GM18520 (cell line): ENCODE measurements around the gene NFATC1.

Source experiments
- ATAC-seq: cut with Tn5 transposase; IDR thresholded peaks from one replicate; pipeline ENCODE4 v1.9.1; 2021; ENCODE audit not compliant: unreplicated experiment

Gene NFATC1

GRCh38 chr18:79529296-79529695 is 133.6 kb downstream of the NFATC1 start:
- no peak for ATAC-seq

- ATAC-seq: no peak
Observed at GRCh38 chr18:79529991-79530390, 134.3 kb downstream of the NFATC1 start.

GRCh38 chr18:79530821-79531220 is 135.1 kb downstream of the NFATC1 start:
- ATAC-seq: no peak

- ATAC-seq: no peak
Observed at GRCh38 chr18:79531386-79531785, 135.7 kb downstream of the NFATC1 start.

GRCh38 chr18:79531926-79532312 is 136.2 kb downstream of the NFATC1 start:
- no peak for ATAC-seq

GRCh38 chr18:79532313-79533007 is 136.7 kb downstream of the NFATC1 start:
- ATAC-seq: no peak

- no peak for ATAC-seq
Observed at GRCh38 chr18:79533146-79533545, 137.4 kb downstream of the NFATC1 start.

- no peak for ATAC-seq
Observed at GRCh38 chr18:79533591-79533990, 137.9 kb downstream of the NFATC1 start.

- ATAC-seq: no peak
Observed at GRCh38 chr18:79534356-79534755, 138.6 kb downstream of the NFATC1 start.

GRCh38 chr18:79537758-79538157 is 142.0 kb downstream of the NFATC1 start:
- no peak for ATAC-seq

- no peak for ATAC-seq
Observed at GRCh38 chr18:79538635-79539034, 142.9 kb downstream of the NFATC1 start.

GRCh38 chr18:79540161-79540903 is 144.6 kb downstream of the NFATC1 start:
- no peak for ATAC-seq

GRCh38 chr18:79540904-79541282 is 145.2 kb downstream of the NFATC1 start:
- no peak for ATAC-seq

GRCh38 chr18:79542213-79542612 is 146.5 kb downstream of the NFATC1 start:
- ATAC-seq: no peak

- no peak for ATAC-seq
Observed at GRCh38 chr18:79542876-79543750, 147.4 kb downstream of the NFATC1 start.

GRCh38 chr18:79543861-79544385 is 148.2 kb downstream of the NFATC1 start:
- no peak for ATAC-seq

GRCh38 chr18:79544386-79544963 is 148.7 kb downstream of the NFATC1 start:
- ATAC-seq: no peak

- ATAC-seq: no peak
Observed at GRCh38 chr18:79545255-79545654, 149.5 kb downstream of the NFATC1 start.

- no peak for ATAC-seq
Observed at GRCh38 chr18:79545736-79546171, 150.0 kb downstream of the NFATC1 start.

- no peak for ATAC-seq
Observed at GRCh38 chr18:79546781-79547272, 151.1 kb downstream of the NFATC1 start.
